Subcutaneous abdominal adipose tissue (tissue), 5 donors: ENCODE results near the gene SYNDIG1.

ENCODE experiments used
- H3K27ac ChIP-seq: one replicate; pipeline ENCODE4 v1.7.0; 2013; ENCODE audit warnings: low read depth, mild to moderate bottlenecking, inconsistent platforms, low read length, moderate library complexity
- H3K27me3 ChIP-seq, 5 donors: one replicate each; pipeline ENCODE4 v1.7.0; 2013; ENCODE audit warnings: low read length in 5 of 5, inconsistent platforms in 1 of 5; ENCODE audit not compliant: control insufficient read depth in 5 of 5, insufficient read depth in 4 of 5
- H3K36me3 ChIP-seq, 5 donors: one replicate each; pipeline ENCODE4 v1.7.0; 2013; ENCODE audit warnings: low read length in 5 of 5; ENCODE audit not compliant: control insufficient read depth in 5 of 5, insufficient read depth in 5 of 5
- H3K4me1 ChIP-seq, 5 donors: one replicate each; pipeline ENCODE4 v1.7.0; 2013; ENCODE audit warnings: low read length in 5 of 5, mild to moderate bottlenecking in 3 of 5, moderate library complexity in 1 of 5; ENCODE audit not compliant: control insufficient read depth in 5 of 5, insufficient read depth in 5 of 5
- H3K4me3 ChIP-seq, 5 donors: one replicate each; pipeline ENCODE4 v1.7.0; 2013; ENCODE audit warnings: low read length in 5 of 5, low read depth in 1 of 5
- H3K9ac ChIP-seq, 5 donors: one replicate each; pipeline ENCODE4 v1.7.0; 2013; ENCODE audit warnings: low read length in 5 of 5, mild to moderate bottlenecking in 4 of 5, moderate library complexity in 3 of 5
- H3K9me3 ChIP-seq, 5 donors: one replicate each; pipeline ENCODE4 v1.7.0; 2013; ENCODE audit warnings: low read length in 5 of 5; ENCODE audit not compliant: control insufficient read depth in 5 of 5
- donor health status: healthy.
- donor health status: healthy.
- donor health status: healthy.
- donor health status: healthy.
- donor health status: healthy.

The SYNDIG1 gene

DNA sequence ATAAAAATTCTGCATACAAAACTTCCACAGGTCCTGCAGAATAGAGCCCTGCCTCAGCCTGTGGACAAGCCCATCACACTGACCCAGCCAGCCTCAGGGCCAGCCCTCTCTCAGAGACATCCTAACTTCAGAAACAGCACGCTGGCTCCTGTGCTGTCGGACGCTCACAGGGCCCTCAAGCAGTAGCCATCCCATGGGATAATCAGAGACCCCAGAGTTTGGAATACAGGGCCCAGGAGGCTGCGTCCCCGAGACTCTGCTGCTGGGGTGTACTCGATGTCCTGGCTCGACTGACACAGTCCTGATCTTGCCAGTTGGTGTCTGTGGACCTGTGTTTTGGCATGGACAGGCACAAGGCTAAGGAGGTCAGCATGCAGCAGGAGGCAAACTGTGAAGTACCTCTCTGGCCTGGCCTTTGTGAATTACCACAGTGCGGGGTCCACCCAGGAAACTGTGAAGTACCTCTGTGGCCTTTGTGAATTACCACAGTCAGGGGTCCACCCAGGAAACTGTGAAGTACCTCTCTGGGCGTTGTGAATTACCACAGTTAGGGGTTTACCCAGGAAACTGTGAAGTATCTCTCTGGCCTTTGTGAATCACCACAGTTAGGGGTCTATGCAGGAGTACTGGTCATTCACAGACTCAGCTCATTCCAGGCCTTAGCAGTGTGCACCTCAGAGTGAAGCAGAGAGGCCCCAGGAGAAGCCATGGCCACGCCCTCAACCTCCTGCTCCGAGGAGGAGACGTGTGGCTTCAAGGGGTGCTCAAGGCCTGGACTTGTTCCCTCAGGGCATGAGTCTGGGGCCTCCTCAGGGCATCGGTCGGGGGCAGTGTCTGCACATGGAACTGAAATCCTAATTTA, 212.4 kb downstream of the SYNDIG1 start:
- Histone ChIP-seq H3K4me1 (peaks cover 0 to 8% (median 0%) of the 10 kb centered on the region in 5 donors), H3K9ac (no peak overlapping the region), H3K27ac (no peak overlapping the region), H3K9me3 (no peaks in the 10 kb centered on the region), H3K27me3 (no peaks in the 10 kb centered on the region), H3K36me3 (no peaks in the 10 kb centered on the region), H3K4me3 (no peak overlapping the region)

DNA sequence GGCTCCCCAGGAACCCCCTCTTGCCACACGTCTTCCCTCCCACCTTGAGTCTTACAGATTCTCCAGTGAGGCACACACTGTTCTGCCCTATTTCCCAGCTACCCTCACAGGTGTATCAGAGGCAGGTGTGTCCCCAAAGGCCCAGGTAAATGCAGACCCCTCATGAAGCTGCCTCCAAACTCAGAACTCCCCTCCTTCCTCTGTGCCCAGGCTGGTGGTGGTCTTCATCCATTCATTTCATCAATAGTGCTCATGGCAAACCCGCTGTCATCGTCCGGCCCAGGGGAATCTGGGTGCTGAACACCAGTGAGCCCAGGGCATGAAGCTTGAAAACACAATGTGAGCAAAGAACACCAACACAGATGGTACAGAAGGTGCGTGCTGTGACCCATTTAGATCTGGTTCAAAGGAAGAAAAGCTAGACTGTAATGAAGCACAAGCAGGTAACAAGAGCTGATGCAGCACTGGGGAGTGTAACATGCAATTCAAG, 213.1 kb downstream of the SYNDIG1 start:
- H3K36me3 ChIP-seq, result no peaks in the 10 kb centered on the region
- no peaks in the 10 kb centered on the region for H3K27me3 ChIP-seq
- H3K4me3 ChIP-seq, result no peak overlapping the region
- H3K9me3 ChIP-seq, result peaks cover 0 to 1% (median 0%) of the 10 kb centered on the region in 5 donors
- no peak overlapping the region for H3K27ac ChIP-seq
- H3K9ac ChIP-seq, result no peak overlapping the region
- H3K4me1 ChIP-seq, result peaks cover 0 to 8% (median 0%) of the 10 kb centered on the region in 5 donors

GRCh38 chr20:24683676-24684075, 214.2 kb downstream of the SYNDIG1 start:
- H3K27me3 ChIP-seq, result no peaks in the 10 kb centered on the region
- H3K4me1 ChIP-seq, result peaks cover 0 to 8% (median 0%) of the 10 kb centered on the region in 5 donors
- H3K9me3 ChIP-seq, result peaks cover 0 to 5% (median 0%) of the 10 kb centered on the region in 5 donors
- no peaks in the 10 kb centered on the region for H3K36me3 ChIP-seq
- H3K27ac ChIP-seq, result no peak overlapping the region
- no peak overlapping the region for H3K9ac ChIP-seq
- no peak overlapping the region for H3K4me3 ChIP-seq

- H3K27me3 ChIP-seq, result no peaks in the 10 kb centered on the region
These were observed 215.0 kb downstream of the SYNDIG1 start for GRCh38 chr20:24684421-24684871.

GRCh38 chr20:24684956-24685691, 215.7 kb downstream of the SYNDIG1 start:
- H3K27me3 ChIP-seq, result no peaks in the 10 kb centered on the region
- no peak overlapping the region for H3K4me3 ChIP-seq
- peaks cover 0 to 5% (median 0%) of the 10 kb centered on the region in 5 donors for H3K9me3 ChIP-seq
- H3K9ac ChIP-seq, result no peak overlapping the region
- no peak overlapping the region for H3K27ac ChIP-seq
- H3K36me3 ChIP-seq, result no peaks in the 10 kb centered on the region
- H3K4me1 ChIP-seq, result peaks cover 0 to 8% (median 0%) of the 10 kb centered on the region in 5 donors

More at GRCh38 chr20:24684421-24684871, 215.0 kb downstream of the SYNDIG1 start:
- Histone ChIP-seq H3K9ac (no peak overlapping the region), H3K4me1 (peaks cover 0 to 8% (median 0%) of the 10 kb centered on the region in 5 donors), H3K27ac (no peak overlapping the region), H3K4me3 (no peak overlapping the region), H3K9me3 (peaks cover 0 to 5% (median 0%) of the 10 kb centered on the region in 5 donors), H3K36me3 (no peaks in the 10 kb centered on the region)

- no peak overlapping the region for H3K27ac ChIP-seq
- H3K4me3 ChIP-seq, result no peak overlapping the region
- H3K9ac ChIP-seq, result no peak overlapping the region
- H3K9me3 ChIP-seq, result peaks cover 0 to 5% (median 0%) of the 10 kb centered on the region in 5 donors
- no peaks in the 10 kb centered on the region for H3K27me3 ChIP-seq
- H3K36me3 ChIP-seq, result no peaks in the 10 kb centered on the region
- peaks cover 0 to 8% (median 0%) of the 10 kb centered on the region in 5 donors for H3K4me1 ChIP-seq
These were observed 216.3 kb downstream of the SYNDIG1 start for GRCh38 chr20:24685736-24686135.

DNA sequence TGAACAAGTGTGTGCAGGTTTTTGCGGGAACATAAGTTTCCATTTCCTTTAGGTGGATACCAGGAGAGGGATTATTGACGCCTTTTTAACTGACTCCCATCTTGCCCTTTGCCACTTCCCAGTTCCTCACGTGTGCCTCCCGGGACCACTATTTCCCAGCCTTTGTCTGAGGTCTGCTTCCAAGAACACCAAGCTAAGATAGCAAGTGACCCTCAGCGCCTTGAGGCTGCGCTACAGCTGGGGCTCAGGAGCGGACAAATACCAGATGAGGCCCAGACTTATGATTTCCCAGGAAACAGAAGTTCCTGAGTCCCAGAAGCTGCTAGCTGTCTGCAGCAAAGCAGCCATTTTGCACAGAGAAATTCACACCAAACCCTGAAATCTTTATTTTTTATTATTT, 216.7 kb downstream of the SYNDIG1 start:
- peaks cover 0 to 5% (median 0%) of the 10 kb centered on the region in 5 donors for H3K9me3 ChIP-seq
- no peak overlapping the region for H3K27ac ChIP-seq
- no peaks in the 10 kb centered on the region for H3K36me3 ChIP-seq
- H3K4me1 ChIP-seq, result peaks cover 0 to 8% (median 0%) of the 10 kb centered on the region in 5 donors
- no peak overlapping the region for H3K4me3 ChIP-seq
- H3K27me3 ChIP-seq, result no peaks in the 10 kb centered on the region
- H3K9ac ChIP-seq, result no peak overlapping the region

GRCh38 chr20:24690408-24690807, 221.0 kb downstream of the SYNDIG1 start:
- Histone ChIP-seq H3K27ac (no peak overlapping the region), H3K27me3 (peaks cover 0 to 5% (median 0%) of the 10 kb centered on the region in 5 donors), H3K9ac (no peak overlapping the region), H3K4me1 (peaks cover 0 to 15% (median 13%) of the 10 kb centered on the region in 5 donors), H3K9me3 (peaks cover 0 to 5% (median 0%) of the 10 kb centered on the region in 5 donors), H3K4me3 (no peak overlapping the region), H3K36me3 (no peaks in the 10 kb centered on the region)

DNA sequence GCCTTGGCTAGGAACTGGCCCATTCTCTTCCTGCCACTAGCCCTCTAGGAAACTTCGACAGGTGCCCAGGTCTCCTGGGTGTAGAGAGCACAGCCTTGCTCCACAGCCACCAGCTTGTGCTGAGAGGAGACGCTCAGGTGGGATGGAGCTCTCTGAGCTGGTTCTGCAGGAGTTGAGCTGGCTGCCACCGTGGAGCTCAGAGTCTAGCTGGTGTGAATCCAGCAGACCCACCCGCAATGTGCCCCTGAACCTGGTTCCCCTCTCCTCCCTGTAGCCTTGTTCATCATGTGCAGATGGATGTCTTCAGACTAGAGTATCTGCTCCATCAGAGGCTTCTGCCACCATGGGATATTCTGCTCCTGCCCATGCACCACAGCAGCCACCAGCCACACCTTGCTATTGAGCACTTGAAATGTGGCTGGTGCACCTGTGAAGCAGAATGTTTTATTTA, 222.5 kb downstream of the SYNDIG1 start:
- peaks cover 0 to 5% (median 0%) of the 10 kb centered on the region in 5 donors for H3K9me3 ChIP-seq
- no peak overlapping the region for H3K9ac ChIP-seq
- H3K36me3 ChIP-seq, result no peaks in the 10 kb centered on the region
- H3K27me3 ChIP-seq, result peaks cover 0 to 5% (median 0%) of the 10 kb centered on the region in 5 donors
- H3K4me3 ChIP-seq, result no peak overlapping the region
- H3K27ac ChIP-seq, result no peak overlapping the region
- H3K4me1 ChIP-seq, result peaks cover 0 to 17% (median 13%) of the 10 kb centered on the region in 5 donors
